Smooth muscle cell of the coronary artery (primary cell): ENCODE data around the gene HPF1. TPM values are rescaled to one million over a fixed set of nuclear protein-coding genes. Genes with fewer than 3 reads are reported as not detected.

Source experiments
- total RNA-seq: library from RNA; depleted of rRNA; stranded (reverse); fragments of >200 nt; gene quantifications from 2 replicates; pipeline ENCODE4 v1.2.3, GENCODE V29; 2014; ENCODE audit warnings: low replicate concordance

The HPF1 gene
- total RNA-seq: 9.5 and 13.8 TPM in 2 replicates

DNA sequence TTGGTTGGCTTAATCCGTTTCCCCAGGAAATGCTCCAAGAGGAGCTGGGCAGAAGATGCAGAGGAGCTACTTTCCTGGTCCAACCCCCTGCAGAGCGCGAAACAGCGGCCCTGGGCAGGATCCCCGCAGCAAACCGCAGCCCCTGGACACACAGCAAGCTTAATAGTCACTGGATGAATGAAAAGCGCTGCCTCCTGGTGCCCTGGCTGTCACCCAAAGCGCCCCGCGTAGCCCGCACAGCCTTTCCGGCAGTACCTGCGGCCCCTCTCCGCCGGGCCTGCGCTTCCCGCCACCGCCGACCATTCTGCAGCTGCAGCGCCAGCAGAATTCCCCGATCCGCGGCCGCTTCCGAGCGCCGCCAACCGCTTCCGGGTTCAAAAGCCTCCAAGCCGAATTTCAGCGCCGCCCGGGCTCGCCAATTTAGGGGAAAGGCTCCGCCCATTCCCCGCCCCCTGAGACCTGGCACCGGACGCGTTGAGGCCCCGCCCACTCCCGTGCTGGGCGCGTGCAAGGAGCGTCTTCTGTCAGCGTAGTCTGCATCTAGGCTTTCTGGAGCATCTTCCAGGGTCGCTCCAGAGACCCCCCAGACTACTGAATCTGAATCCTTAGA, at the start of gene HPF1:
HPF1 (minus strand) TSS at position 370 of the 610 bp plus-strand sequence; CDS start at position 303, 67 bp downstream.

Other genes with a start within 250 kb of the HPF1 start
- gene NEK1, start 145.4 kb downstream of the HPF1 start, total RNA-seq: 6.1 and 7.5 TPM in 2 replicates
- 29.2 and 57.0 TPM in 2 replicates for gene CLCN3, start 137.4 kb downstream of the HPF1 start, total RNA-seq